Measurements from ENCODE around the gene DENND1A.

DENND1A gene

DNA sequence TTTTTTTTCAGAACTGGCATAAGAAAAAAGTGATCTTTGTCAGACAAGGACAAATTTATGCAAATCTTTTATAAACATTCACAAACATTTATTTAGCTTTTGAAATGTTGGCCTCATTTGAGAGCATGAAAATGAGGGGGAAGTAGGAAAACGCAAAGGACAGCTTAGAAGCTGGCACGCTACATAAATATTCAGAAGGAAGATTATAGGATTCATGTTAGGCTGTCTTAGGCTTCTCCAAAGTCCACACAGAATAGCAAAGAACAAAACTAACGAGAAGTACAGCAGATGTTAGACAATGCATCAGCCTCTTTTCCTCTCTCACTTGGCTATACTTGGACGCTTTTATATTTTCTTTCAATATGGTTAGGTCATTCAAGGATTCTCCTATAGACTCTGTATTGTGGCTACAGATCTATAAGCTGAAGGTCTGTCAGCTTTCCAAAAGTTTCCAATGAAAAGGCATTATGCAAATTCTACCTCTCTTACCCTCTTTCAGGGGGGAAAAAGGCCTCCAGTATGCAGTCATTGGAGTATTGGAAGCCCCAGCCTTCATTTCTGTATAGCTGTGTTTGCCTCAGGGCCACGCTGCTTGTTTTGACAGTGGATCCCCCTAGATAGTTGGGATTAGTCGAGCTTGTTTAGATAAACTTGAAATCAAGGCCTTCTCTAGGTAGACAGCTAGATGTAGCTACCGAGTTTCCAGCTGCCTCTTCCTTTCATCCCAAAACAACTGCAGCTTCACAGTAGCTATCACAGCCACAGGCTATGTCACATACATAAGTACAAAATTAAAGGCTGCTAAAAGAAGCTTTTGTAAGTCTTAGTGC, 153.0 kb downstream of the DENND1A start:
- Histone ChIP-seq H3K4me3 (ENCODE audit: low read length, poor library complexity, severe bottlenecking) (no peak overlapping the region), H3K27me3 (ENCODE audit: insufficient read depth, low read length, poor library complexity, severe bottlenecking) (no peaks in the 10 kb centered on the region), H3K79me2 (ENCODE audit: insufficient read depth, low read length) (no peaks in the 10 kb centered on the region), H3K4me2 (ENCODE audit: low read depth, low read length, poor library complexity, severe bottlenecking) (no peak overlapping the region), H2AFZ (ENCODE audit: low read length) (no peak overlapping the region), H3K9me2 (replicated peaks; ENCODE audit: low read depth, low read length) (no peaks in the 10 kb centered on the region), H3K36me3 (ENCODE audit: insufficient read depth, low read length) (no peaks in the 10 kb centered on the region), H3K4me1 (ENCODE audit: insufficient read depth, low read length, poor library complexity, severe bottlenecking) (peaks cover 54% of the 10 kb centered on the region), H3K9ac (ENCODE audit: low read depth, low read length, poor library complexity, severe bottlenecking) (no peak overlapping the region), H3F3A (ENCODE audit: low read depth) (no peaks in the 10 kb centered on the region), H3K9me3 (ENCODE audit: insufficient read depth, low read depth, low read length) (no peaks in the 10 kb centered on the region), H4K20me1 (ENCODE audit: insufficient read depth, low read length, poor library complexity, severe bottlenecking) (no peaks in the 10 kb centered on the region)
- TF ChIP-seq, protein P1, sequence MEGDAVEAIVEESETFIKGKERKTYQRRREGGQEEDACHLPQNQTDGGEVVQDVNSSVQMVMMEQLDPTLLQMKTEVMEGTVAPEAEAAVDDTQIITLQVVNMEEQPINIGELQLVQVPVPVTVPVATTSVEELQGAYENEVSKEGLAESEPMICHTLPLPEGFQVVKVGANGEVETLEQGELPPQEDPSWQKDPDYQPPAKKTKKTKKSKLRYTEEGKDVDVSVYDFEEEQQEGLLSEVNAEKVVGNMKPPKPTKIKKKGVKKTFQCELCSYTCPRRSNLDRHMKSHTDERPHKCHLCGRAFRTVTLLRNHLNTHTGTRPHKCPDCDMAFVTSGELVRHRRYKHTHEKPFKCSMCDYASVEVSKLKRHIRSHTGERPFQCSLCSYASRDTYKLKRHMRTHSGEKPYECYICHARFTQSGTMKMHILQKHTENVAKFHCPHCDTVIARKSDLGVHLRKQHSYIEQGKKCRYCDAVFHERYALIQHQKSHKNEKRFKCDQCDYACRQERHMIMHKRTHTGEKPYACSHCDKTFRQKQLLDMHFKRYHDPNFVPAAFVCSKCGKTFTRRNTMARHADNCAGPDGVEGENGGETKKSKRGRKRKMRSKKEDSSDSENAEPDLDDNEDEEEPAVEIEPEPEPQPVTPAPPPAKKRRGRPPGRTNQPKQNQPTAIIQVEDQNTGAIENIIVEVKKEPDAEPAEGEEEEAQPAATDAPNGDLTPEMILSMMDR (conservative IDR thresholded peaks at IDR 0.05; ENCODE audit: low read length), result no peak
- TF ChIP-seq EZH2phosphoT487 (IDR thresholded peaks at IDR 0.05; ENCODE audit: borderline replicate concordance), result no peak

DNA sequence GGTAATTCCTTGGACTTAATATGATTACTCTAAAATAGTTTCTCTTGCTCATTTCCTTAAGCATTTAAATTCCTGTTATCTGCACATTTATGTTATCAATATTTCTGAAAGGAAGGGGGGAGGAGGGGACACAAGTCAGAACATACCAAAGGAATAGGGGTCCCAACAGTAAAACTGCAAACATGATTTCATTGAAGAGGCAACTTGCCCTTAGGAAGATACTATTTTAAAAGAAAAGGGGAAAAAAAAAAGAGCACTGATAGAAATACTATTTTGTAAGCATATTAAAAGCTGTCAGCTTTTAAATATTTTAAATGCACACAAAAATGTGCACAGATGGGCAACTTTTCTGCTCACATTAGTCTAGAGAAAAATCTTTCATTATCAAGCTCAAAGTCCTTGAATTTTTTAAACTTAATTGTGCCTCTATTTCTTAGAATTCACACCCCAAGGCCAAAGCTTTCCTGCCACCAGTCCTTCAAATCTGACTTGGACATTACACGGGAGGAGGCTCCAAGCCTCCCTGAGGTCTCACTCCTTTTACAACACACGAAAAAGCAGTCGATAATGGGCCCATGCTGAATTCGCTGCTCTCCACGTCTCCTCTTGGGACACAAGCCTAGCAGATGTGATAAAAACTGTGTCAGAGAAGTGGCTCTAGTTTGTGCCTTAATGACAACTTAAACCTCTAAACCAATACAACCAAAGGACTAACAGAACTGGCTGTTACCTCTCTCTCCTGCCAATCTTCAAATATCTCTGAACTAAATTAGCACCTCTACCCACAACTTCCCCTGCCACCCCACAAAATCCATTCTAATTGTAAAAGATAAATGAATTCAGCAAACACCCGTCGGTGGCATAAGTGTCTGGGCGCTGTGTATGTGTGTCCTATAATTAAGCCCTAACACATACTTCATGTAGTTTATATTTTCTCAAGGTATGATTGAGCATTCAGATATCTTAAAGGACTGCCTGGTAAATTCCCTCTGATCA, 154.3 kb downstream of the DENND1A start:
- Histone ChIP-seq H3F3A (ENCODE audit: low read depth) (no peaks in the 10 kb centered on the region), H3K9me3 (ENCODE audit: insufficient read depth, low read depth, low read length) (no peaks in the 10 kb centered on the region), H3K9ac (ENCODE audit: low read depth, low read length, poor library complexity, severe bottlenecking) (peak overlapping the region; percentile 3), H2AFZ (ENCODE audit: low read length) (no peak overlapping the region), H3K4me1 (ENCODE audit: insufficient read depth, low read length, poor library complexity, severe bottlenecking) (peaks cover 52% of the 10 kb centered on the region), H3K27me3 (ENCODE audit: insufficient read depth, low read length, poor library complexity, severe bottlenecking) (no peaks in the 10 kb centered on the region), H4K20me1 (ENCODE audit: insufficient read depth, low read length, poor library complexity, severe bottlenecking) (no peaks in the 10 kb centered on the region), H3K79me2 (ENCODE audit: insufficient read depth, low read length) (no peaks in the 10 kb centered on the region), H3K4me2 (ENCODE audit: low read depth, low read length, poor library complexity, severe bottlenecking) (peak overlapping the region; percentile 39), H3K36me3 (ENCODE audit: insufficient read depth, low read length) (no peaks in the 10 kb centered on the region), H3K4me3 (ENCODE audit: low read length, poor library complexity, severe bottlenecking) (peak overlapping the region; percentile 14), H3K9me2 (replicated peaks; ENCODE audit: low read depth, low read length) (no peaks in the 10 kb centered on the region)
- TF ChIP-seq, protein P1 (conservative IDR thresholded peaks at IDR 0.05; ENCODE audit: low read length), result no peak
- TF ChIP-seq EZH2phosphoT487 (IDR thresholded peaks at IDR 0.05; ENCODE audit: borderline replicate concordance), result no peak

GRCh38 chr9:123773783-123774182, 156.1 kb downstream of the DENND1A start:
- peak overlapping the region; percentile 53 for H3K4me2 ChIP-seq (ENCODE audit: low read depth, low read length, poor library complexity, severe bottlenecking)
- no peak overlapping the region for H3K9ac ChIP-seq (ENCODE audit: low read depth, low read length, poor library complexity, severe bottlenecking)
- no peaks in the 10 kb centered on the region for H4K20me1 ChIP-seq (ENCODE audit: insufficient read depth, low read length, poor library complexity, severe bottlenecking)
- TF ChIP-seq EZH2phosphoT487 (IDR thresholded peaks at IDR 0.05; ENCODE audit: borderline replicate concordance), result no peak
- TF ChIP-seq, protein P1 (conservative IDR thresholded peaks at IDR 0.05; ENCODE audit: low read length), result no peak
- peaks cover 68% of the 10 kb centered on the region for H3K4me1 ChIP-seq (ENCODE audit: insufficient read depth, low read length, poor library complexity, severe bottlenecking)
- H3K27me3 ChIP-seq (ENCODE audit: insufficient read depth, low read length, poor library complexity, severe bottlenecking), result no peaks in the 10 kb centered on the region
- H3K36me3 ChIP-seq (ENCODE audit: insufficient read depth, low read length), result no peaks in the 10 kb centered on the region
- H3K9me3 ChIP-seq (ENCODE audit: insufficient read depth, low read depth, low read length), result no peaks in the 10 kb centered on the region
- H3K9me2 ChIP-seq (replicated peaks; ENCODE audit: low read depth, low read length), result no peaks in the 10 kb centered on the region
- no peak overlapping the region for H3K4me3 ChIP-seq (ENCODE audit: low read length, poor library complexity, severe bottlenecking)
- H3F3A ChIP-seq (ENCODE audit: low read depth), result no peaks in the 10 kb centered on the region; the same call in 1 of the 2 replicates
- no peak overlapping the region for H2AFZ ChIP-seq (ENCODE audit: low read length)
- no peaks in the 10 kb centered on the region for H3K79me2 ChIP-seq (ENCODE audit: insufficient read depth, low read length)
